Left lobe of liver (tissue), 2 donors: ENCODE data around the gene SLC44A2. TPM values are rescaled to one million over a fixed set of nuclear protein-coding genes. Genes with fewer than 3 reads are reported as not detected.

Source experiments
- ATAC-seq: fragments of 200-7000 bp; cut with Tn5 transposase; one replicate; pipeline ENCODE4 v1.9.1; 2020; ENCODE audit warnings: mild to moderate bottlenecking, moderate library complexity
- DNase-seq: peaks from one replicate; pipeline ENCODE4 v3.0.0-alpha.2; 2020; ENCODE audit warnings: low spot score
- total RNA-seq: library from RNA; stranded (reverse); gene quantifications from one replicate; pipeline ENCODE4 v1.2.1, GENCODE V29; 2021
- donor health status: DM: no; HTN: no; CAD: no; lungs with moderate emphysema.
- donor health status: DM: no; HTN: yes; CAD: no.

SLC44A2 gene
- 12.9 TPM for total RNA-seq

DNA sequence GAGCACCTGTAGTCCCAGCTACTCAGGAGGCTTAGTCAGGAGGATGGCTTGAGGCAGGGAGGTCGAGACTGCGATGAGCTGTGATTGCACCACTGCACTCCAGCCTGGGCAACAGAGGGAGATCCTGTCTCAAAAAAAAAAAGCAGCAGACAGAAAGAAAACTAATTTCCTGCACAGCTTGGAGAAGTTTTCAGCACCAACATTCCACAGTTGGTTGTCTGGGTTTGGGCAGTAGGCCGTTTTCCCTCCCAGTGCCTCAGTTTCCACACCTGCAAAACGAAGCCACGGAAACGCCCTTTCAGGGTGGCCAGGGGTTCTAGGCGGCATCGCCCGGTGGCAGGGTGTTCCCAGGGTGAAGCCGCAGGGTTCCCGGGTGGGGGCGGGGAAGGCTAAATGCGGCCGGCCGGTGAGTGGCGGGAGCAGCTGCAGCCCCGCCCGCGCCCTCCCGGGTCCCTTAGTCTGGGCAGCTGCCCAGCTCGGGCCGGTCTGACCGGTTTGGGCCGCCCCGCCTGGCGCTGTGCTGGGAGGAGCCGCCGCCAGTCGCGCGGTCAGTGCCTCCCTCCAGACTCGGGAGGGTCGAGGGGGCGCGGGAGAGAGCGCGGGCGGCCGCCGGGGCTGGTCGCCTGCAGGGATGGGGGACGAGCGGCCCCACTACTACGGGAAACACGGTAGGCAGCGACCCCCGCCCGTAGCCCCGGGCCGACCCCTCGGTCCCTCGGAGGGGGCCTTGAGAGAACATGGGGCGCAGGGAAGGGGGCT lies at the start of gene SLC44A2:
TSS of gene SLC44A2 (plus strand) at position 551 of the 759 bp plus-strand sequence. CDS start at position 632, 81 bp downstream.
- ATAC-seq (peak; percentile 98), DNase-seq (peak; percentile 77)

GRCh38 chr19:10577951-10578350 lies 47.4 kb upstream of the SLC44A2 start:
- ATAC-seq (no peak), DNase-seq (no peak)

- DNase-seq, result peak; percentile 83
These were observed 44.2 kb upstream of the SLC44A2 start for GRCh38 chr19:10580979-10581631.

GRCh38 chr19:10582091-10582490 lies 43.3 kb upstream of the SLC44A2 start:
- ATAC-seq (no peak), DNase-seq (no peak)

More at GRCh38 chr19:10580979-10581631, 44.2 kb upstream of the SLC44A2 start:
- ATAC-seq, result peak; percentile 100

DNA sequence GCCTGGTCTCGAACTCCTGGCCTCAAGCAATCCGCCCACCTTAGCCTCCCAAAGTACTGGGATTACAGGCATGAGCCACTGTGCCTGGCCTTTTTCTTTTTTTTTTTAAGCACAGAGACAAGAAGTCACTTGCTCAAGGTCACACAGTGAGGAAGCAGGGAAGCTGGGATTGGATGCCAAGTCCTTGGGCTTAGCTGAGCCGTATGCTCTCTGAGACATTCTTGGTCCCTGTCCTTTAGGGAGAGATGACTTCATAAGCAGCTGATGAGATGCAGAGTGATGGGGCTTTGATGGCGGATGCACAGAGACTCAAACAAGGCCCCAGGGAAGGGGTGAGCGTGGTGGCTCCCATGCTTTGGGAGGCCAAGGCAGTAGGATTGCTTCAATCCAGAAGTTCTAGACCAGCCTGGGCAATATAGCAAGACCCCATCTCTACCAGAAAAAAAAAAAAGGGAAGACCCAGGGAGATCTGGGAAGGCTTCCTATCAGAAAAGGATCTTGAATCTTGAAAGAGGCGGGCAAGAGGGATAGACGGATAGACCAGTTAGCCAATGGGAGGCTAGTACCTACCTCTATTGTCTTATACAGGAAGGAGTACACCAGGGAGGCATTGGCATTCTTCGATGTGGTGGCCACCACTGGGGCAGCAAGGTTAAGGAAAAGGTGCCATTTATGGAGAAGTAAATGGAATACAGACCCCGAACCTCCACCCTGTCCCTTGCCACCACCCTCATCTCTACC lies 42.1 kb upstream of the SLC44A2 start:
- ATAC-seq, result no peak
- no peak for DNase-seq

GRCh38 chr19:10586396-10586795 lies 39.0 kb upstream of the SLC44A2 start:
- ATAC-seq (no peak), DNase-seq (no peak)

DNA sequence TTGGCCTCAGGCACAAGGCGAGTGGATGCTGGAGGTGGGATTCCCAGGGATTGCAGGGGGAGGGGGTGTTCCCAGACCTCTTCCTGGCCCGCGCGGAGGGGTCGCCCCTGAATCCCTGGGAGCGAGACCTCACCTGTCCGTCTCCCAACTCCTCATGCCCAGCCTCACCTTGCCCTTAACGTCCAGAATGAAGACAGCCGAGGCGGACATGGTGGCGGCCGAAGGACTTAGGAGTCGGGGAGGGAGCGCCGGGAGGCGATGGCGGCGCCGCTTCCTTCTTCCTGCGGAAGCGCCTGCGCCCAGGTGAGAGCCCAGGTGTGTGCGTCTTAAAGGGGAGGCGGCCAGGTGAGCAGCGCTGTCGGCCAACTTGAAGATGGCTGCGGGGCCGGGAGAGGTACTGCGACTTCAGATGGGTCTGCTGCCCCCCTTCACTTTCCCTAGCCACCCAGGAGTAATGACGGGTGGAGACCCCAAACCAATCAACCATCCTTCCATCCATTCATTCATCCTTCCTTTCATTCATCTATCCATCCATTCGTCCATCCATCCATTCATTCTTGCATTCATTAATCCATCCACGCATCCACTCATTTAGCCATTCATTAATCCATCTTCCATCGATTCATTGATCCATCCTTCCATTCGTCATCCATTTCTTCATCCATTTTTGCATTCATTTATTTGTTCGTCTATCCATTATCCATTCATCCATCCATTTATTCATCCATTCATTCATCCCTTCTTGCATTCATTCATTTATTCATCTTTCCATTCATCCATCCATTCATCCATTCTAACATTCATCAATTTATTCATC lies 38.1 kb upstream of the SLC44A2 start, which contains the start of gene AP1M2:
TSS of gene AP1M2 (minus strand) at position 291 of the 817 bp plus-strand sequence. CDS start at position 210, 81 bp downstream.
- no peak for DNase-seq
- no peak for ATAC-seq

- DNase-seq, result no peak
- ATAC-seq, result no peak
These were observed 37.6 kb upstream of the SLC44A2 start for GRCh38 chr19:10587839-10588150.

- no peak for DNase-seq
- no peak for ATAC-seq
These were observed 32.2 kb upstream of the SLC44A2 start for GRCh38 chr19:10593148-10593547.

GRCh38 chr19:10593820-10594637 lies 31.3 kb upstream of the SLC44A2 start:
- DNase-seq, result no peak
- peak; percentile 56 for ATAC-seq

DNA sequence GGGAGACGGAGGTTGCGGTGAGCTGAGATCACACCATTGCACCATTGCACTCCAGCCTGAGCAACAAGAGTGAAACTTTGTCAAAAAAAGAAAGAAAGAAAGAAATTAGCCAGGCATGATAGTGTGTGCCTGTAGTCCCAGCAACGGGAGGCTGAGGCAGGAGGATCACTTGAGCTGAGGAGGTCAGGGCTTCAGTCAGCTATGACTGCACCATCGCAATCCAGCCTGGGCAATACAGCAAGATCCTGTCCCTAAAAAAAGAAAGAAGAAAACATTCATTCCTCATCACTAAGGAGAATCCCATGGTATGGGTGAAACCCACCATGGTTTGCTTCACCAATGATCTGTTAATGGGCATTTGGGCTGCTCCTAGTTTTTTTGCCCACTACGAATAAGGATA lies 25.2 kb upstream of the SLC44A2 start:
- DNase-seq (no peak), ATAC-seq (no peak)

DNA sequence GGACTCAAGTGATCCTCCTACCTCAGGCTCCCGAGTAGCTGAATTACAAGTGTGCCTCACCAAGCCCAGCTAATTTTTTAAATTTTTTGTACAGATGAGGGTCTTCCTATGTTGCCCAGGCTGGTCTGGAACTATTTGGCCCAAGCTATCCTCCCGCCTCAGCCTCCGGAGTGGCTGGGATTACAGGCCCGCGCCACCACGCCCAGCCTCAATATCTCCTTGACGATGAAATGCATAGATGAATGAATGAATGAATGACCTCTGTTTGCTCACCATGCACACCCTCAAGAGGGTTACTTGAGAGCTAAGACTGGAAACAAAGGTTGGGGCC lies 23.4 kb upstream of the SLC44A2 start:
- DNase-seq (no peak), ATAC-seq (no peak)

DNA sequence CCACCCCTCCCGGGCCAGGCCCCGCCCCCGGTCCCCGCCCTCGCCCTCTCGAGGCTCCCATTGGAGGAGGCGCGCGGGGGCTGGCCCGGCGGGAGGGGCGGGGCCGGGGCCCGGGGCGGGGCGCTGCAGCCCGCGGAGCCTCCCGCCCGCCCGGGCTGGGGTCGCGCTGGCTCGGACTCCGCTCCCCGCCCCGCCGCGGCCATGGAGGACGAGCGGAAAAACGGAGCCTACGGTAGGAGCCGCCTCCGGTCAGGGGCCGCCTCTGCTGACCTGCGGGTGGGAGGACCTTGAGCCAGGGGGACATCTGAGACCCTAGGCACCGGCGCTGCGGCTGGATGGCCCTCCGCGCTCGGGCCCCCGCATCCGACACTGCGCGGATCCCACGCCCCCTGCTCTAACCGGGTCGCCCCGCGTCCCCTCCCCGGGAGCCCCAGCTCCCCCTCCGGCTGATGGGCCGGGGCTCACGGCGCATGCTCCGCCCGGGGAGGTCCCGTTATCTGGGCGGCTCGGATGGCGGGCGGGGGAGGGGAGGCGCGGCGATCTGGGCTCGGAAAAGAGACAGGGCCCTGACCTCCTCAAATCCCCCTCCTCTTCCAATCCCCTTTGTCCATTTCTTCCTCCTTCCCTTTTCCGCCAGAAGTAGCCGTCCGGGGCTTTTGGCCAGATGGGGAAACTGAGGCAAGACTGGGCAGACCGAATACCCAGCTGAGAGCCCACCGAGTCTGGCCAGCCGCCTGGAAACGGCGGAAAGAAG lies 22.8 kb upstream of the SLC44A2 start:
- DNase-seq (peak; percentile 80), ATAC-seq (peak; percentile 98)

DNA sequence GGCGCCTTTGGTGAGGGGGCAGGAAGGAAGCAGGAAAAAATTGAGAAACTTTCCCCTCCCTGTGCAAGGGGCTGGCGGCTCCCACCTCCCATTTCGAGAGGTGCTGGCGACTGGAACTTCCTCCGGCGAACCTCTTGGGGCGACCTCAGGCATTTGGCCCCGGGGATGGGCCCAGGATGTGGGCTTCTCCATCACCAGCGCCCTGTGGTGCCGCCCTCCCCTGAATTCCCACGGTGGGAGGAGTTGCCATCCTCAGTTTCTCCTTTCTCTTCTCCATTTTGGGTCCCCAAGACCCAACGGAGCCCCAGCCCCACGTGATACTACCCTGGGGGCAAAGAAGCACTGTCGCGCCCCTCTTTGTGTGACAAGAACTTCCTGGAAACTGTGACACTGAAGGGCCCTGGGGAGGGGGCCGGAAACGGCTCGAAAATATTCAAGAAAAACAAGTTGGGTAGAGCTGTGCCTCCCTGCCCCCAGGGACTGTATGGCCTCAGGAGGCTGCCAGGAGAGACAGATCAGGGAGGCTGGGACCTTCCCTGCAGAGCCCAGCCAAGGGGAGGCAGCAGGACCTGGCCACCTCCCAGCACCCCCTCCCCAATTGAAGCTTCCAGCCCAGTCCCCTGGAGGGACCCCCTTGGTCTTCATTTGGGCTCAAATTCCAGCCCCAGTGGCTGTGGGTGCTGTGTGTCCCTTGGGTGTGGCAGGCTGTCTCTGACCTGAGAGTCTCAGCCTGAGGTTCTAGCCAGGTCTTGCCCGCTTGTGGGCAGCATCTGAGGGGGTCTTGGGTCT lies 22.1 kb upstream of the SLC44A2 start:
- DNase-seq, result peak; percentile 65
- ATAC-seq, result peak; percentile 17

DNA sequence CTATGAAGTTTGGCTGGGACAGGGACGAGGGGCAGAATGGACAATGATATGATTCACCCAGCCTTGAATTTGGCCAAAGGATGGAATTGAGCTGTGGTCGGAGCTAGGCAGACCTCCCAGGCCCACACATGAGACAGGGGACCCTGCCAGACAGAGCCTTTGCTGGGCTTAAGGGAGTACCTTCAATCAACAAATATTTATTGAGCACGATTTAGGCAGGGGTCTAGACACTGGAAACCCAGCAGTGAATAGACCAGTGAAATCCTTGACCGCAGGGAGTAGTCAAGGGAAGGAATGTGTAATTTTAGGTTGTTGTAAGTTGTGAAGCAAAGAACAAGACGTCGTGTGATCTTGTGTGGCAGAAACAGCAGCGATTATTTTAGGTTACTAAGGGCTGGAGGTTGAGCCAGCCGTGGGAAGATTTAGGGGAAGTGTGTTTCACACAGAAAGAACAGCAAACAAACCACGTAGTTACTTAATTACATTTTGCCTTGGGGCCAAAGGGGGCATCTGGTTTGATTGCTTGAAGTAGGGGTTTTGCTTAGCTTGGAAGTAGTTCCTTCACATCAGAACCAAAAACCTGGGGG lies 21.4 kb upstream of the SLC44A2 start:
- ATAC-seq (no peak), DNase-seq (no peak)

DNA sequence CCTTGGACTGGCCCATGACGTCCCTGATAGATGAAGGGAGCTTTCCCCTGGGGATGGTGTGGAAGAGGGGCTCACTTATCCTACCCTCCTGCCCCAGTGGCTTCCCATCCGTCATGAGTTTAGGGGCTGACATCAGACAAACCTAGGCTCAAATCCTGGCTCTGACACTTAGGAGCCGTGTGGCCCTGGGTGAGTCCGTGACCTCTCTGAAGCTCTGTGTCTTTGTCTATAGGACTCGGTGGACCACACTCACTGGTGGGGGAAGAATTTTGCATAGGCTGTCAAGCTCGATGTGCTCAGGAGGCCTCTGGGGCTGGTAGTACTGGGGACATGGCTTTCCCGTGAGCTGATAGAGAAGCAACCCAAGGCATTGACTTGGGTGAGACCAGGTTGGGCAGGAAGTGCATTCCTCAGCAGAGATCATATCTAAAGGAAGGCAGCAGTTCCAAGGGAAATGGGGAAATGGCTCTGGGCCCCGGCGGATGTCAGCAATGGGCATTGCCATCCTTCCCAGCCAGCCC lies 20.8 kb upstream of the SLC44A2 start:
- DNase-seq (no peak), ATAC-seq (peak; percentile 5)

GRCh38 chr19:10611907-10612306 lies 13.4 kb upstream of the SLC44A2 start:
- ATAC-seq (no peak), DNase-seq (no peak)
